ENCODE results near the gene HCN1. TPM values are rescaled to one million over a fixed set of nuclear protein-coding genes. Genes with fewer than 3 reads are reported as not detected.

HCN1 gene
- total and polyA plus RNA-seq, 12 donors: 0.05 to 0.20 (median 0.07) TPM; not detected in 3

DNA sequence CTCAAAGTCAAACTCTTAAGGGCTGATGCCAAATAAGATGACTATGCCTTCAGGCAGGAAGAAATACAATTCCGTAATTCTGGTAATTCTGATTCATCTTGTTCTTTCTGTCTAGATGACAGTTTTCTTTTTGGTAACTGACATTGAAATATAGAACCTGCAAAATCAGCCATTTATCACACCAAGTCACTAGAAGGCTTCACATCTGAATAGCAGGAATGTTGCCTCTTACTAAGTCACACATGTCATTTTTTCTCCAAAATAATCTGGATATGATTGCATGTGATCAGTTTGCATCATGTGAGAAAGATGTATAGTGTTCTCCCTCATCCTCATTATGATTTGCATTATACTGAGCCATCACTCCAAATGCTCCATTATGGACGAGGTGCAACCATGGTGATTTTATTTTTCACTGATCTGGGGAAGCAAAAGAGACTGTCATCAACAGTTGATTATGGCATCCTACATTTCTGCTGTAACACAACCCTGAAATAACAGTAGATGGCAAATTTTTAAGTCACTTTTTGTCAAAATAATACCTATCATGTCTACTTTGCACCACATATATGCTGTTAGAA is 69.0 kb downstream of the HCN1 start:
- Histone ChIP-seq H3K27me3 (no peaks in the 10 kb centered on the region), H3K36me3 (no peaks in the 10 kb centered on the region), H3K4me3 (no peak overlapping the region), H3K9me3 (no peaks in the 10 kb centered on the region), H3K27ac (no peak overlapping the region), H3K4me1 (no peaks in the 10 kb centered on the region)
- no peak for ATAC-seq
- TF ChIP-seq, protein P1, sequence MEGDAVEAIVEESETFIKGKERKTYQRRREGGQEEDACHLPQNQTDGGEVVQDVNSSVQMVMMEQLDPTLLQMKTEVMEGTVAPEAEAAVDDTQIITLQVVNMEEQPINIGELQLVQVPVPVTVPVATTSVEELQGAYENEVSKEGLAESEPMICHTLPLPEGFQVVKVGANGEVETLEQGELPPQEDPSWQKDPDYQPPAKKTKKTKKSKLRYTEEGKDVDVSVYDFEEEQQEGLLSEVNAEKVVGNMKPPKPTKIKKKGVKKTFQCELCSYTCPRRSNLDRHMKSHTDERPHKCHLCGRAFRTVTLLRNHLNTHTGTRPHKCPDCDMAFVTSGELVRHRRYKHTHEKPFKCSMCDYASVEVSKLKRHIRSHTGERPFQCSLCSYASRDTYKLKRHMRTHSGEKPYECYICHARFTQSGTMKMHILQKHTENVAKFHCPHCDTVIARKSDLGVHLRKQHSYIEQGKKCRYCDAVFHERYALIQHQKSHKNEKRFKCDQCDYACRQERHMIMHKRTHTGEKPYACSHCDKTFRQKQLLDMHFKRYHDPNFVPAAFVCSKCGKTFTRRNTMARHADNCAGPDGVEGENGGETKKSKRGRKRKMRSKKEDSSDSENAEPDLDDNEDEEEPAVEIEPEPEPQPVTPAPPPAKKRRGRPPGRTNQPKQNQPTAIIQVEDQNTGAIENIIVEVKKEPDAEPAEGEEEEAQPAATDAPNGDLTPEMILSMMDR (IDR thresholded peaks at IDR 0.05): no peak
- no peak for DNase-seq
- WGBS, 2 donors: 66 to 76% methylated on average over 2 of the region's 2 CpGs
- intact Hi-C loops (cut with DNase I): no loop called here

DNA sequence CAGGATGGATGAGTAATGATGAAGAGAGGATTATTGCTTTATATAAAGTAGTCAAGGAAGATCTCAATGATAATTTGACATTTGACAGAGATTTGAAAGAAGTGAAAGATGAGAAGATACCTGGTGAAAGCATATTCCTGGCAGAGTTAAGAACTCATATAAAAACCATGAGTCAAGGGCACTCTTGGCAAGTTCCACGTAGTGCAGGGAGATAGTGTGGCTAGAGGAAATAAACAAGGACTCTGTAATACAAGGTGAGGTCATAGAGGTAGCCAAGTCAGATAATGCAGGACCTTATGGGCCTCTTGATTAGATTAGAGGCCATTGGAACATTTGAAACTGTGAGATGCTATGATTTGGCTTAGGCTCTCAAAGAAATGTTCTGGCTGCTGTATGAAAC is 72.3 kb downstream of the HCN1 start:
- intact Hi-C loops (cut with DNase I): no loop called here
- no peak for DNase-seq
- Histone ChIP-seq H3K9me3 (no peaks in the 10 kb centered on the region), H3K27me3 (no peaks in the 10 kb centered on the region), H3K27ac (no peak overlapping the region), H3K4me1 (no peaks in the 10 kb centered on the region), H3K36me3 (no peaks in the 10 kb centered on the region), H3K4me3 (no peak overlapping the region)
- WGBS, 2 donors: 13 to 14% methylated on average over 1 of the region's 1 CpG
- TF ChIP-seq, protein P1 (IDR thresholded peaks at IDR 0.05): no peak
- peak in 1 of 8 donors; percentile 42 for ATAC-seq

DNA sequence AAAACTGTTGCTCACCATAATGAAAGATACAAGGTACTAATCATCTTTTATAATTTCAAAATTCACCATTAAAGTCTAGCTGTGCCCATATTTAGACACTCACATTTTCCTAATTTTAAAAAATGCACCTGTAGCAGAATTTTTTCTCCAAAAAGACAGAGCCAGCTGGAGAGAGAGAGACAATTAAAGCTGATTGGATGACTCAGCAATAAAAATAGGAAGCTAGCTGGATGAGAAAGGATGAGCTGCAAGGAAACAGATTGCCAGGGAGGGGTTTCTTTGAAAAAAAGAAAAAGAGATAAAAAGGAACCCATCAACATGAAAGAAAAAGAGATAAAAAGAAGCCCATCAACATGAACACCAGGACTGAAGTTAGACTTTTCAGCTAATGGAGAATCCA is 73.8 kb downstream of the HCN1 start:
- Histone ChIP-seq H3K27ac (no peak overlapping the region), H3K36me3 (no peaks in the 10 kb centered on the region), H3K4me3 (no peak overlapping the region), H3K27me3 (no peaks in the 10 kb centered on the region), H3K4me1 (no peaks in the 10 kb centered on the region), H3K9me3 (no peaks in the 10 kb centered on the region)
- ATAC-seq: no peak
- DNase-seq: no peak
- TF ChIP-seq, protein P1 (IDR thresholded peaks at IDR 0.05): no peak
- intact Hi-C loops (cut with DNase I): no loop called here

DNA sequence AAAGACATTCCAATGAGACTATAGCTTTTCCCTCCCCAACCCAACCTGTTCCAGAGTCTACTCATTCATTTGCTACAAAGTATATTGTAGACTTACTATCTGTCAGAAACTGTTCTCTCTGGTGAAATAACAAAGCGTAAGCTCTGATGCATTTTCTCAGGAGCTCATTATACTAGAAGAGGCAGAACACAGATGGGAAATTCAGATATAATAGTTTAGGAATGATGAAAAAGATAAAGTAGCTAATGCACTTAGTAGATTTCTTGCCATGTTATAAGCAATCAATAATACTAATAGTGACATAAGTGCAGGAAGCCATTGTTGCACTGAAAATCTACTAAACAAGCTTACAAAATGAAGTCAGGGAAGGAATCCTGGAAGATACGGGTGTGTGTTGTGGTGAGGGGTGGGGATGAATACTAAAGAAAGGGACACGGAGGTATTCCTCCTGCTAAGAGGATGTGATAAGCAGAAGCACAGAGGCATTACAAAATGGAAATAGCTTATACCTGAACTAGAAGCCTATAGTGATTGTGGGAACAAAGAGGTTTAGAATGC is 78.2 kb downstream of the HCN1 start:
- H3K36me3 ChIP-seq: no peaks in the 10 kb centered on the region
- intact Hi-C loops (cut with DNase I): no loop called here
- ATAC-seq (no peak), DNase-seq (no peak)
- H3K4me3 ChIP-seq: no peak overlapping the region
- H3K27ac ChIP-seq: no peak overlapping the region
- H3K4me1 ChIP-seq: no peaks in the 10 kb centered on the region
- no peaks in the 10 kb centered on the region for H3K27me3 ChIP-seq
- H3K9me3 ChIP-seq: no peaks in the 10 kb centered on the region
- TF ChIP-seq, protein P1 (IDR thresholded peaks at IDR 0.05): no peak
- WGBS, 2 donors: 67 to 90% methylated on average over 3 of the region's 3 CpGs
